ENCODE data around the gene PHACTR1.

PHACTR1 gene

DNA sequence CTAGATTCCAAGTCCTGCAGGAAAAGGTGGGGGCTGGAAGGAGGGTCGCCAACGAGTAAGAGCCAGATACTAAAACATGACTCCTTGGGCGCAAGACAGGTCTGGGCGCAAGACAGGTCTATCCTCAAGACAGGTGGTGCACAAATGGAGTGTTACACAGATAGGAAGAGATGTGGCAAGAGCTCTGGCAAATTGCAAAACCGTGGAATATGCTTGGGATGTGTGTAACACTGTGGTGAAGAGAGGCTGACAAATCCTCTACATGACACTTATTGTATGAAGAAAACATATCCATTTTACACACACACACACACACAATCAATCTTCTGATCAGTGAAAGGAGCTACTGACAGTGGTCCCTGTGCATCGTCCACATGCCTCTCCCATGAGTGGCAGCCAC is 534.1 kb downstream of the PHACTR1 start:
- Histone ChIP-seq H3K4me3 (ENCODE audit: low read depth, low read length) (no peak overlapping the region), H3K27ac (ENCODE audit: low read depth, low read length) (no peak overlapping the region), H2AFZ (ENCODE audit: low read length, unreplicated experiment) (no peak overlapping the region), H3K27me3 (ENCODE audit: insufficient read depth, low read length) (peaks cover 11% of the 10 kb centered on the region; the same call in 1 of the 2 replicates), H3K79me2 (ENCODE audit: control insufficient read depth, insufficient read depth, low read length, unreplicated experiment) (no peaks in the 10 kb centered on the region), H3K36me3 (ENCODE audit: insufficient read depth, low read length) (no peaks in the 10 kb centered on the region), H3K4me1 (ENCODE audit: control insufficient read depth, insufficient read depth, low read length, unreplicated experiment) (no peaks in the 10 kb centered on the region)

GRCh38 chr6:13251242-13251641 is 534.7 kb downstream of the PHACTR1 start:
- H2AFZ ChIP-seq (ENCODE audit: low read length, unreplicated experiment) = no peak overlapping the region
- H3K27ac ChIP-seq (ENCODE audit: low read depth, low read length) = no peak overlapping the region
- H3K36me3 ChIP-seq (ENCODE audit: insufficient read depth, low read length) = no peaks in the 10 kb centered on the region
- no peaks in the 10 kb centered on the region for H3K4me1 ChIP-seq (ENCODE audit: control insufficient read depth, insufficient read depth, low read length, unreplicated experiment)
- H3K79me2 ChIP-seq (ENCODE audit: control insufficient read depth, insufficient read depth, low read length, unreplicated experiment) = no peaks in the 10 kb centered on the region
- no peak overlapping the region for H3K4me3 ChIP-seq (ENCODE audit: low read depth, low read length)
- H3K27me3 ChIP-seq (ENCODE audit: insufficient read depth, low read length) = peaks cover 11% of the 10 kb centered on the region; the same call in 1 of the 2 replicates

- no peak overlapping the region for H2AFZ ChIP-seq (ENCODE audit: low read length, unreplicated experiment)
- H3K36me3 ChIP-seq (ENCODE audit: insufficient read depth, low read length) = no peaks in the 10 kb centered on the region
- no peaks in the 10 kb centered on the region for H3K79me2 ChIP-seq (ENCODE audit: control insufficient read depth, insufficient read depth, low read length, unreplicated experiment)
- peaks cover 6% of the 10 kb centered on the region; the same call in 1 of the 2 replicates for H3K27me3 ChIP-seq (ENCODE audit: insufficient read depth, low read length)
- H3K27ac ChIP-seq (ENCODE audit: low read depth, low read length) = no peak overlapping the region
- H3K4me3 ChIP-seq (ENCODE audit: low read depth, low read length) = no peak overlapping the region
- no peaks in the 10 kb centered on the region for H3K4me1 ChIP-seq (ENCODE audit: control insufficient read depth, insufficient read depth, low read length, unreplicated experiment)
Observed at GRCh38 chr6:13252790-13253189, 536.2 kb downstream of the PHACTR1 start.

DNA sequence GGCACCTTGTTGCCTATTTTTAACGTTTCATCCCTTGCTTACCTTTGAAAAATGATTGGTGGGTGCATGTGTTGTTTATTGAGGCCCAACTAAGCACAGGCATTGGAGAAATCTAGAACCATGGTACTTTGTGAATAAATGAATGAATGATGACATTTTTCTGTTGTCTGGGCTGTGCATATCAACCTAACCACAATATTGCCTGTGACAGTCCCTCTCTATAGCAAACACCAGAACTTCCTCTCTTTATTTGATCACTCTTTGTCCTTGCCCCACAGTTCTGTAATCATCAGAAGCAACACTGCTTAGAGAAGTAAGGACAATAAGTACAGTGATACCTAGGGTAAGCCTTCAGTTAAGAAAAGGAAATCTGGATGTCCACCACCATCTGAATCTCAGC is 536.7 kb downstream of the PHACTR1 start:
- no peak overlapping the region for H2AFZ ChIP-seq (ENCODE audit: low read length, unreplicated experiment)
- peaks cover 6% of the 10 kb centered on the region; the same call in 1 of the 2 replicates for H3K27me3 ChIP-seq (ENCODE audit: insufficient read depth, low read length)
- H3K4me1 ChIP-seq (ENCODE audit: control insufficient read depth, insufficient read depth, low read length, unreplicated experiment) = no peaks in the 10 kb centered on the region
- H3K27ac ChIP-seq (ENCODE audit: low read depth, low read length) = no peak overlapping the region
- no peaks in the 10 kb centered on the region for H3K36me3 ChIP-seq (ENCODE audit: insufficient read depth, low read length)
- no peaks in the 10 kb centered on the region for H3K79me2 ChIP-seq (ENCODE audit: control insufficient read depth, insufficient read depth, low read length, unreplicated experiment)
- no peak overlapping the region for H3K4me3 ChIP-seq (ENCODE audit: low read depth, low read length)

DNA sequence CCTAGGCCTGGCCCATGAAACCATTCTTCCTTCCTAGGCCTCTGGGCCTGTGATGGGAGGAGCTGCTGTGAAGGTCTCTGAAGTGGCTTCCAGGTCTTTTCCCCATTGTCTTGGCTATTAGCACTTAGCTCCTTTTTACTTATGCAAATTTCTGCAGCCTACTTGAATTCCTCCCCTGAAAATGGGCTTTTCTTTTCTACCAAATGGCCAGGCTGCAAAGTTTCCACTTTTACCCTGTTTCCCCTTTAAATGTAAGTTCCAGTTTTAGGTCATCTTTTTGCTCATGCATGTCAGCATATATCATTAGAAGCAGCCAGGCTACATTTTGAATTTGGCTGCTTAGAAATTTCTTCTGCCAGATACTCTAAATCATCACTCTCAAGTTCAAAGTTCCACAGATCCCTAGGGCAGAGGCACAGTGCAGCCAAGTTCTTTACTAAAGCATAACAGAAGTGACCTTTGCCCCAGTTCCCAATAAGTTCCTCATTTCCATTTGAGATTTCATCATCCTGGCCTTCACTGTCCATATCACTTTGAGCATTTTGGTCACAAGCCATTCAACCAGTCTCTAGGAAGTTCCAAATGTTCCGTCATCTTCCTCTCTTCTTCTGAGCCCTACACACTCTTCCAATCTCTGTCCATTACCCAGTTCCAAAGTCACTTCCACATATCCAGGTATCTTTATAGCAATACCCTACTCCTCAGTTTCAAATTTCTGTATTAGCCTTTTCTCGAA is 539.9 kb downstream of the PHACTR1 start:
- no peaks in the 10 kb centered on the region for H3K79me2 ChIP-seq (ENCODE audit: control insufficient read depth, insufficient read depth, low read length, unreplicated experiment)
- peaks cover 12% of the 10 kb centered on the region for H3K27me3 ChIP-seq (ENCODE audit: insufficient read depth, low read length)
- no peak overlapping the region for H3K27ac ChIP-seq (ENCODE audit: low read depth, low read length)
- no peaks in the 10 kb centered on the region for H3K4me1 ChIP-seq (ENCODE audit: control insufficient read depth, insufficient read depth, low read length, unreplicated experiment)
- H2AFZ ChIP-seq (ENCODE audit: low read length, unreplicated experiment) = no peak overlapping the region
- H3K36me3 ChIP-seq (ENCODE audit: insufficient read depth, low read length) = no peaks in the 10 kb centered on the region
- no peak overlapping the region for H3K4me3 ChIP-seq (ENCODE audit: low read depth, low read length)

GRCh38 chr6:13259393-13259792 is 542.8 kb downstream of the PHACTR1 start:
- Histone ChIP-seq H3K79me2 (ENCODE audit: control insufficient read depth, insufficient read depth, low read length, unreplicated experiment) (no peaks in the 10 kb centered on the region), H2AFZ (ENCODE audit: low read length, unreplicated experiment) (no peak overlapping the region), H3K4me3 (ENCODE audit: low read depth, low read length) (no peak overlapping the region), H3K4me1 (ENCODE audit: control insufficient read depth, insufficient read depth, low read length, unreplicated experiment) (no peaks in the 10 kb centered on the region), H3K36me3 (ENCODE audit: insufficient read depth, low read length) (no peaks in the 10 kb centered on the region), H3K27ac (ENCODE audit: low read depth, low read length) (no peak overlapping the region), H3K27me3 (ENCODE audit: insufficient read depth, low read length) (peaks cover 17% of the 10 kb centered on the region)

- peaks cover 17% of the 10 kb centered on the region for H3K27me3 ChIP-seq (ENCODE audit: insufficient read depth, low read length)
- no peaks in the 10 kb centered on the region for H3K79me2 ChIP-seq (ENCODE audit: control insufficient read depth, insufficient read depth, low read length, unreplicated experiment)
- H3K4me3 ChIP-seq (ENCODE audit: low read depth, low read length) = no peak overlapping the region
- no peaks in the 10 kb centered on the region for H3K4me1 ChIP-seq (ENCODE audit: control insufficient read depth, insufficient read depth, low read length, unreplicated experiment)
- H2AFZ ChIP-seq (ENCODE audit: low read length, unreplicated experiment) = no peak overlapping the region
- no peak overlapping the region for H3K27ac ChIP-seq (ENCODE audit: low read depth, low read length)
- H3K36me3 ChIP-seq (ENCODE audit: insufficient read depth, low read length) = no peaks in the 10 kb centered on the region
Observed at GRCh38 chr6:13260101-13260598, 543.6 kb downstream of the PHACTR1 start.

DNA sequence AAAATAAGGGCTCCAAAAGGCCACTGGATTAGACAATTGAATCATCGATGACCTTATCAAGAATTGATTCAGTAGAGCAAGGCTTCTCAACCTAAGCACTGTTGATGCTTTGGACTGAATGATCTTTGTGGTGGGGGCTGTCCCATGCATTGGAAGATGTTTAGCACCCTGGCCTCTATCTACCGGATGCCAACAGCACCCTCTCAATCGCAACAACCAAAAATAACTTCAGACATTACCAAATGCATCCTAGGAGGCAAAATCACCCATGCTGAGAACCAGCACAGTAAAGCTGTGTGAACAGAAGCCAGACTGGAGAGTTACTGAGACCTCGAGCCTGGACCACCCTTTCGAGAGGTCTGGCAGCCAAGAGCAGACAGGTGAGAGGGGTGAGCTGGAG is 544.3 kb downstream of the PHACTR1 start:
- Histone ChIP-seq H3K36me3 (ENCODE audit: insufficient read depth, low read length) (no peaks in the 10 kb centered on the region), H3K79me2 (ENCODE audit: control insufficient read depth, insufficient read depth, low read length, unreplicated experiment) (no peaks in the 10 kb centered on the region), H3K4me3 (ENCODE audit: low read depth, low read length) (no peak overlapping the region), H3K27me3 (ENCODE audit: insufficient read depth, low read length) (peaks cover 17% of the 10 kb centered on the region), H3K27ac (ENCODE audit: low read depth, low read length) (no peak overlapping the region), H3K4me1 (ENCODE audit: control insufficient read depth, insufficient read depth, low read length, unreplicated experiment) (no peaks in the 10 kb centered on the region), H2AFZ (ENCODE audit: low read length, unreplicated experiment) (no peak overlapping the region)

DNA sequence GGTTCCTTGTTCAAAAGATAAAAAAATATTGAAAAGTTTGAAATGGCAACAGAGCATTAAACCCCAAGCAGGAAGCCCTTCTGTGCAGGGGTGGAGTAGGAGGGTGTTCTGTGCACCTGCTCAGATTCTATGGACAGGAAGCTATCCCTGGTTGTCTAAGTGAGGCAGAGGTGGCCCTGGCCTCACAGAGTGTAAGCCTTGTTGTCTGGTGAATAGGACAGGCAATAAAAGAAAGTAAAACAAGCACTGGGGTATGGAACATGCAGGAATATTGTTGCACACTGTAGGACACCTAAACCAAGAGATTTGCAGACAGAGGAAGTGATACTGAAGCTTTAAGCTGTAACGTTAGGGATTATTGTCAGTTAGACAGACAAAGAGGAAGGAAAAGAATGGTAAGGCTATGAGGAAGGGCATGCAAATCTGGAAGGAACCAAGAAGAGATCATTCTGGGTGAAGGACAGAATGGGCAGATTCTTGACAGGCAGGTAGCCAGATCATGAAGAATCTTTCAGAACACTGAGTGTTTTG is 545.0 kb downstream of the PHACTR1 start:
- Histone ChIP-seq H3K27ac (ENCODE audit: low read depth, low read length) (no peak overlapping the region), H3K4me1 (ENCODE audit: control insufficient read depth, insufficient read depth, low read length, unreplicated experiment) (no peaks in the 10 kb centered on the region), H3K27me3 (ENCODE audit: insufficient read depth, low read length) (peaks cover 17% of the 10 kb centered on the region), H3K36me3 (ENCODE audit: insufficient read depth, low read length) (no peaks in the 10 kb centered on the region), H3K4me3 (ENCODE audit: low read depth, low read length) (no peak overlapping the region), H2AFZ (ENCODE audit: low read length, unreplicated experiment) (no peak overlapping the region), H3K79me2 (ENCODE audit: control insufficient read depth, insufficient read depth, low read length, unreplicated experiment) (no peaks in the 10 kb centered on the region)

- no peak overlapping the region for H3K27ac ChIP-seq (ENCODE audit: low read depth, low read length)
Observed at GRCh38 chr6:13262302-13263230, 546.0 kb downstream of the PHACTR1 start.

More at GRCh38 chr6:13262302-13263230, 546.0 kb downstream of the PHACTR1 start:
- peaks cover 17% of the 10 kb centered on the region for H3K27me3 ChIP-seq (ENCODE audit: insufficient read depth, low read length)
- no peaks in the 10 kb centered on the region for H3K4me1 ChIP-seq (ENCODE audit: control insufficient read depth, insufficient read depth, low read length, unreplicated experiment)
- no peaks in the 10 kb centered on the region for H3K79me2 ChIP-seq (ENCODE audit: control insufficient read depth, insufficient read depth, low read length, unreplicated experiment)
- no peaks in the 10 kb centered on the region for H3K36me3 ChIP-seq (ENCODE audit: insufficient read depth, low read length)
- no peak overlapping the region for H3K4me3 ChIP-seq (ENCODE audit: low read depth, low read length)
- H2AFZ ChIP-seq (ENCODE audit: low read length, unreplicated experiment) = no peak overlapping the region

Data from ACC112 (cell line).